ENCODE data around the gene TGFBR2.

GRCh38 chr3:30704931-30705890, 98.8 kb downstream of the TGFBR2 start:
- TF ChIP-seq CTCF (IDR thresholded peaks at IDR 0.05) (no peak), POLR2A (IDR thresholded peaks at IDR 0.05) (no peak)

Measured in uterus (tissue), 2 donors.